Activated naive CD4-positive, alpha-beta T cell treated with anti-CD3 and anti-CD28 coated beads, Interleukin-2, amount 50 U/mL, for 24 hours (primary cell): ENCODE measurements around the gene LDLRAD3.

Source experiments
- H3K27ac Mint-ChIP-seq: one replicate; pipeline ENCODE4 v1.8.0; 2021; ENCODE audit warnings: mild to moderate bottlenecking, mixed read lengths
- H3K27me3 Mint-ChIP-seq: one replicate; pipeline ENCODE4 v1.8.0; 2021; ENCODE audit warnings: mixed read lengths
- H3K36me3 Mint-ChIP-seq: one replicate; pipeline ENCODE4 v1.8.0; 2021; ENCODE audit warnings: mixed read lengths
- H3K4me1 Mint-ChIP-seq: one replicate; pipeline ENCODE4 v1.8.0; 2021; ENCODE audit warnings: mixed read lengths
- H3K4me3 Mint-ChIP-seq: one replicate; pipeline ENCODE4 v1.8.0; 2021; ENCODE audit warnings: mild to moderate bottlenecking, mixed read lengths
- H3K9me3 Mint-ChIP-seq: one replicate; pipeline ENCODE4 v1.8.0; 2021; ENCODE audit warnings: mixed read lengths

The LDLRAD3 gene

DNA sequence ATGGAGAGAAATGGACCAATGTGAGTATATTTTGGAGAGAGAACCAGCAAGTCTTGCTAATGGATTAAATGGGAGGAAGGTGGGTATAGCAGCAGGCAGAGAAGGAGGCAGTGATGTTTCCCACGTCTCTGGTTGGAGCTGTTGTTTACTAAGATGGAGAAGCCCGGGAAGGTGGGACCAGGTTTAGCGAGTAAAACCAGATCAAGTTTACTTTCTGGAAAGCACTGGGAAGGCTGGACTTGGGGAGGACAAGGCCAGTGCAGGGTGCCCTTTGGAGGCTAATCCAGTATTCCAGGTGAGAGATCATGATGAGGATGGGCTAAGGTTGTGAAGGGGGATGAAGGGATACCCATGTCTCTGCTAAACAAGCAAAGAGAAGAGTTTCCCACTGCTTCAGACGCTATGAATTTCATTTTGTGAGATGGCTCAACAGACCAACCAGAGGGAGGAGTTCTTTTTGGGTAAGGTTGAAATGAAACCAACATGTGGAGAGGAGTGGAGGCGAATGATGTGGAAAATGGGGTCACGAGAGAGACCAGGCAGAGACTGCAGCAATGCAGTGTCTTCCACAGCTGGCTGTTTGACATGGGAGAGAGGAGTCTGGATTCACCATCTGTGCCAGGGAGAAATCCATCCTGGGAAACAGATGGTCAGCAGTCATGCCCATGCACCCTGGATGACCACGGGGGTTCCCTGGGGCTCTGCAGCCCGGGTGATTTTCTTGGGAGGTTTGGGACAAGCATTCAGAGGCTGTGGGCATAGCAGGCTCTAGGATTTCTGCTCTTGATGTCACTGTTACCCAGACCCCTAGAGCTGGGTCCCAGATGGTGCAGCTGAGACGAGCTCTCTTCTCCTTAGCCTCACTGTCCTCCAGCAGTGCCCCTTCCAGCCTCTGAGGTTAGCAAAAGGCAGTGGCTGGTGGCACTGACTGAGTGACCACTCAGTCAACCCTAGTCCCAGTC is 320.4 kb downstream of the LDLRAD3 start:
- H3K4me1 Mint-ChIP-seq, result no peaks in the 10 kb centered on the region

DNA sequence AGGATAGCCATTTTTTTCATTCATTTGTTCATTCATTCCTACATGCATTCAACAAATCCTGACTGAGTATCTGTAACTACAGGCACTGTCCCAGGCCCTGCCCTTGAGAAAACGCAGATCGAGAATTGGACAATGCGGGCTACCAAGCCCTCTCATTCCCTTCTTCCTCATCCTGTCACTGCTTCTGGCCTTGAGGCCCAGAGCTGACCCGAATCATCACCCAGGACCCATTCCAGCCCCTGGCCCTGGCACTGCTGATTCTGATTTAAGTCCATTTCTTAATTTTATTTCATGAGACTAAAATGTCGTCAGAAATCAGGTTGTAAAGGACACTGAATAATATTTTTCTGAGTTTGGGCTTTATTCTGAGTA is 321.1 kb downstream of the LDLRAD3 start:
- H3K36me3 Mint-ChIP-seq, result peaks cover 3% of the 10 kb centered on the region
- peaks cover 2% of the 10 kb centered on the region for H3K27me3 Mint-ChIP-seq
- no peak overlapping the region for H3K27ac Mint-ChIP-seq
- H3K4me1 Mint-ChIP-seq, result no peaks in the 10 kb centered on the region
- no peaks in the 10 kb centered on the region for H3K9me3 Mint-ChIP-seq
- no peak overlapping the region for H3K4me3 Mint-ChIP-seq

More for the DNA sequence above, 320.4 kb downstream of the LDLRAD3 start:
- H3K9me3 Mint-ChIP-seq, result no peaks in the 10 kb centered on the region
- no peak overlapping the region for H3K27ac Mint-ChIP-seq
- H3K4me3 Mint-ChIP-seq, result no peak overlapping the region
- peaks cover 2% of the 10 kb centered on the region for H3K27me3 Mint-ChIP-seq
- H3K36me3 Mint-ChIP-seq, result no peaks in the 10 kb centered on the region

- no peaks in the 10 kb centered on the region for H3K4me1 Mint-ChIP-seq
- H3K27ac Mint-ChIP-seq, result no peak overlapping the region
- H3K27me3 Mint-ChIP-seq, result no peaks in the 10 kb centered on the region
- H3K36me3 Mint-ChIP-seq, result peaks cover 7% of the 10 kb centered on the region
- no peak overlapping the region for H3K4me3 Mint-ChIP-seq
- no peaks in the 10 kb centered on the region for H3K9me3 Mint-ChIP-seq
Measured at GRCh38 chr11:36265793-36266628, 322.1 kb downstream of the LDLRAD3 start.

DNA sequence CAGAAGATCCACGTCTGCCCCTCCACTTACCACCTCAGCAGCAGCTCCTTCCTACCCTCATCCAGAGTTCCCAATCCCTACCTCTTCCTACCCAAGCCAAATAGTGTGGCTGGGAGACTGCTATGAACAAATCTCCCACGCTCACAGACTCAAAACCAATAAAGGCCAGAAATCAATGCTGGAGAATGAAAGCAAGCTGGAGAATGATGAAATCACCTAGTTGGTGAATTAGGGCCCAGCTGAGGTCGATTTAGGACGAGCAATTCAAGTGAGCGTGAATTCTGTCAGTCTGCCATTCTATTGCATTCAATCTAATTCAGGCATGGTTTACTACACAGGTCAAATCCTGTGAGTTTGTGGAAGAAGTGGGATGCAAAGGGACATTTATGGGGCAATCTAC is 322.9 kb downstream of the LDLRAD3 start:
- Mint-ChIP-seq H3K27me3 (no peaks in the 10 kb centered on the region), H3K27ac (no peak overlapping the region), H3K4me3 (no peak overlapping the region), H3K9me3 (no peaks in the 10 kb centered on the region), H3K4me1 (no peaks in the 10 kb centered on the region), H3K36me3 (peaks cover 14% of the 10 kb centered on the region)

DNA sequence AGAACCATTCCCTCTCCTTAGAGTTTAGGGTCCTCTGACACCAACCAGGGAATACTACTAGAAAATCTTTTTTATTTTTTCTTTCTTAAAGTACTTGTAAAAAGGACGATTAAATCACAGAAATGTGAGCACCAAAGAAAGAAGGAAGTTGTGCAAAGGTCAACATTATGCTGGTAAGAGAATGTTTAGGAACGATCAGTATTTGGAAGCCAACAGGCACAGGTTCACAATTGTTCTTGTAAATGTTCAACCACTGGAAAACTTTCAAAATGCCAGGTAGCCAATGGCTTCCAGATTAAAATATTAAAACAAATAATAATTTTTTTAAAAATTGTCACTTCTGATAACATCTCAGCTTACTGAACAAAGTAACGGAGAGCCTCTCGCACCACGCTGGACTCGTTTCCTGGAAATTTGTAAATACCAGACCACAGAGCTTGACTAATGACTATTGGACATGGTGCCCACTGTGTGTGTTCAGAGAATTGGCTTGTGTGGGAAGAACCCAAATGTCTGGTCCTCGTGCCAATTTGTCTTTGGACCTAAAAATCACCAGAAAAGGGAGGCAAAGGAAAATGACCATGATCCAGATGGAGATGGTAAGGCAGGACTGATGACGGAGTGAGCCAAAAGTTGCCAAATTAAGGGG is 324.6 kb downstream of the LDLRAD3 start:
- Mint-ChIP-seq H3K4me3 (no peak overlapping the region), H3K27ac (no peak overlapping the region)

DNA sequence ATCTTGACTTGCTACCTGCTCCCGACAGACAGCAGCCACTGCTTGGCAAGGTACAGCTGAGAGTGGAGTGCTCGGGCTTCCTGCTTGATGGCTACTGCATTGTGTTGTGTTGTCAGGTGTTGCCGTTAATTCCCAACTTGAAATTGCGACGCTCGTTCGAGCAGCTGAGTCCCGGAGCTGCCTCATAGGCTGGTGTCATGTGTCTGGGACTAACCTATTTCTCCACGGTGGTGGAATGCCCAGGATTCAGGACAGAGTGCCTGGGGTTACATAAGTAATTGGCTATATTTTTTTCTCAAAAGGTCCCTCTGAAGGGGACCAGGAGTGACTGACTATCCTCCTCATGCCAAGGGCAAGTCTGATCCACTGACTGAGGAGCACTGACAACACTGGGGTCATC is 326.8 kb downstream of the LDLRAD3 start:
- Mint-ChIP-seq H3K4me3 (no peak overlapping the region), H3K9me3 (no peaks in the 10 kb centered on the region), H3K36me3 (peaks cover 36% of the 10 kb centered on the region), H3K27ac (no peak overlapping the region), H3K27me3 (no peaks in the 10 kb centered on the region), H3K4me1 (no peaks in the 10 kb centered on the region)

More for the DNA sequence above, 324.6 kb downstream of the LDLRAD3 start:
- no peaks in the 10 kb centered on the region for H3K27me3 Mint-ChIP-seq
- H3K4me1 Mint-ChIP-seq, result no peaks in the 10 kb centered on the region
- H3K36me3 Mint-ChIP-seq, result peaks cover 29% of the 10 kb centered on the region
- H3K9me3 Mint-ChIP-seq, result no peaks in the 10 kb centered on the region

DNA sequence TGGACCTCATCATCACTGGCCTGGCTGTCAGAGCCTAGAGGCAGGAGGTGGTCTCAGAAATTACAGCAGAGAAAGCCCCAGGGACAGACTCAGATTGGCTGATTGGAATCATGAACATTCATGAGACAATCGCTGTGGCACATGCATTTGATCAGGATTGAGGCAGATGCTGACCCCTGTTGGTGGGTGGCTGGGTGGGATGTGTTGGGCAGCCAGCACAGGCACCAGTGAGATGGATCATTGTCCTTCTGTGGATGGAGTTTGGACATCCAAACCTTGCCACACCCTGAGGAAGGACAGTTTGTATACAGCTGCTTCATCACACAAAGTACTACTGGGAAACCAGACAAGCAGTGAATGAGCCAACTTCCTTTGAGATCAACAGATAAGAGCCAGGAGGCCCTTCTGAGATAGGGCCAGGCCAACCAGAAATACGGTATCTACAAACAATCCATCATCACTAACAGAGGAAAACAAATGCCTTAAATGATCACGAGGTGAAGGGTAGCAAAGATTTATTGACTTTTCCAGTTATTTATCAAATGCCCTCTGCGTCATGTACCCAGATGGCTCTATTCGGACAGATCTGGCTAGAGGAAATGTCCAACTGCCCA is 328.0 kb downstream of the LDLRAD3 start:
- H3K4me1 Mint-ChIP-seq, result no peaks in the 10 kb centered on the region
- H3K27me3 Mint-ChIP-seq, result no peaks in the 10 kb centered on the region
- no peaks in the 10 kb centered on the region for H3K9me3 Mint-ChIP-seq
- H3K27ac Mint-ChIP-seq, result no peak overlapping the region
- H3K4me3 Mint-ChIP-seq, result no peak overlapping the region
- peaks cover 38% of the 10 kb centered on the region for H3K36me3 Mint-ChIP-seq

GRCh38 chr11:36273110-36273509 is 329.2 kb downstream of the LDLRAD3 start:
- Mint-ChIP-seq H3K27me3 (no peaks in the 10 kb centered on the region), H3K4me3 (no peak overlapping the region), H3K4me1 (no peaks in the 10 kb centered on the region), H3K9me3 (no peaks in the 10 kb centered on the region), H3K36me3 (peaks cover 42% of the 10 kb centered on the region), H3K27ac (no peak overlapping the region)

DNA sequence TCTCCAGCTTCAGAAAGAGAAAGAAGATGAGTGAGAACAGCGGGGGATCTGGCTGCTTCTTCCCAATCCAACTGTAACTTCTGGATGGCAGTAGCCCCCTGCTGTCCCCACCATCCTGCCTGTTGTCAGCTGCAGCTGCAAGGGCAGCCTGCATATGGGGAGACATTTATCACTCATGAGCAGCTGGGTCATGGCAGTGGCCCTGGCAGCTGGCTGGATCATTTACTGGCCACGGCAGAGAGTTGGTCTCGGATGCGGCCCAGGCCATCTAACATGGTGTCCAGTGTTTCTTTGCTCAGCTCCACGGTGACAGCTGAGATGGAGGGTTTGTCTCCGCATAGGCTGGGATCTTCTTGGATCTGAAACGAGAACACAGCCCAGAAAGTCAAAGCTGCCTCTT is 330.6 kb downstream of the LDLRAD3 start:
- H3K27ac Mint-ChIP-seq, result no peak overlapping the region
- H3K36me3 Mint-ChIP-seq, result peaks cover 42% of the 10 kb centered on the region
- no peaks in the 10 kb centered on the region for H3K27me3 Mint-ChIP-seq
- H3K4me3 Mint-ChIP-seq, result no peak overlapping the region
- no peaks in the 10 kb centered on the region for H3K4me1 Mint-ChIP-seq
- H3K9me3 Mint-ChIP-seq, result no peaks in the 10 kb centered on the region

GRCh38 chr11:36278531-36279282 is 334.8 kb downstream of the LDLRAD3 start:
- peaks cover 8% of the 10 kb centered on the region for H3K9me3 Mint-ChIP-seq
- H3K4me3 Mint-ChIP-seq, result no peak overlapping the region
- peaks cover 28% of the 10 kb centered on the region for H3K36me3 Mint-ChIP-seq
- no peak overlapping the region for H3K27ac Mint-ChIP-seq
- peaks cover 23% of the 10 kb centered on the region for H3K4me1 Mint-ChIP-seq
- no peaks in the 10 kb centered on the region for H3K27me3 Mint-ChIP-seq

DNA sequence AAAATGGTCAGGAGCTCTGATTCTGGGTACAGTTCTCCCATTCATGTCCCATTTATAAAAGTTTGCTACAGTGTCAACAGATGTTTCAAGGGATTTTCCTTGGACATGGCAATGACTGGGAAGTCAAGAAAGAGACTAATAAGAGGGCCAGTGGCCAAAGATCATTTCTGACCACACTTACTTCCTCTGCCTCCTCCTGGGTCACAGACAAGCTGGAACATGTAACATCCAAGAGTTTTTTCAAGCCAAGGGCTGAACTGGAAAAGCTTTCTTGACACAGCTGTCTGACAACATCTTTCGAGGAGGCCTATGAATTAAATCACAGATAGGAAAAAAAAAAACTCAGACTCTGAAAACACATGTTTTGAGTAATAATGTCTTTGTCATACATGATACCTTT is 336.7 kb downstream of the LDLRAD3 start:
- Mint-ChIP-seq H3K4me3 (no peak overlapping the region), H3K9me3 (peaks cover 8% of the 10 kb centered on the region), H3K27ac (no peak overlapping the region), H3K36me3 (peaks cover 26% of the 10 kb centered on the region), H3K4me1 (peaks cover 41% of the 10 kb centered on the region), H3K27me3 (no peaks in the 10 kb centered on the region)
